HL-60 (cell line): ENCODE results near the gene CHST13.

Experiments used
- DNase-seq, 2 experiments: peaks; one replicate each; pipeline ENCODE4 v3.0.0-alpha.2; 2010 to 2020; ENCODE audit warnings: low read depth in 1 of 2, low spot score in 1 of 2
- H3K27ac ChIP-seq: fragments of 250-450 bp; sonication (Bioruptor Pico); replicated peaks from 2 replicates; pipeline ENCODE4 v1.5.1; 2020; ENCODE audit warnings: mild to moderate bottlenecking, moderate library complexity
- H3K27me3 ChIP-seq: fragments of 250-450 bp; sonication (Bioruptor Pico); 2 replicates; pipeline ENCODE4 v1.5.1; 2021; ENCODE audit warnings: mild to moderate bottlenecking, moderate library complexity; ENCODE audit not compliant: insufficient read depth, poor library complexity, severe bottlenecking
- H3K4me3 ChIP-seq: replicated peaks from 2 replicates; pipeline ENCODE4 v1.5.1; 2011; ENCODE audit warnings: mild to moderate bottlenecking, control low read depth, low read length; ENCODE audit not compliant: insufficient read depth
- CTCF ChIP-seq: IDR thresholded peaks from one replicate; pipeline ENCODE4 v1.5.1; 2011; ENCODE audit warnings: low read length, control low read depth, inconsistent platforms; ENCODE audit not compliant: insufficient read depth
- GABPA ChIP-seq: IDR thresholded peaks from 2 replicates; pipeline ENCODE4 v1.6.1; 2012; ENCODE audit warnings: low read depth
- POLR2AphosphoS5 ChIP-seq: IDR thresholded peaks from 2 replicates; pipeline ENCODE4 v1.6.1; 2012; ENCODE audit warnings: low read depth
- REST ChIP-seq: IDR thresholded peaks from 2 replicates; pipeline ENCODE4 v1.6.1; 2012; ENCODE audit warnings: low read depth; ENCODE audit not compliant: insufficient replicate concordance
- SPI1 ChIP-seq: IDR thresholded peaks from 2 replicates; pipeline ENCODE4 v1.6.1; 2012; ENCODE audit warnings: low read depth, mild to moderate bottlenecking, borderline replicate concordance

The CHST13 gene

GRCh38 chr3:126486360-126486847 is 37.6 kb upstream of the CHST13 start:
- no peak for DNase-seq
- TF ChIP-seq SPI1 (no peak), CTCF (no peak), GABPA (no peak), REST (no peak), POLR2AphosphoS5 (no peak)
- Histone ChIP-seq H3K27me3 (no peaks in the 10 kb centered on the region), H3K27ac (peak overlapping the region; percentile 58; the same call in 1 of the 2 replicates), H3K4me3 (no peak overlapping the region)

DNA sequence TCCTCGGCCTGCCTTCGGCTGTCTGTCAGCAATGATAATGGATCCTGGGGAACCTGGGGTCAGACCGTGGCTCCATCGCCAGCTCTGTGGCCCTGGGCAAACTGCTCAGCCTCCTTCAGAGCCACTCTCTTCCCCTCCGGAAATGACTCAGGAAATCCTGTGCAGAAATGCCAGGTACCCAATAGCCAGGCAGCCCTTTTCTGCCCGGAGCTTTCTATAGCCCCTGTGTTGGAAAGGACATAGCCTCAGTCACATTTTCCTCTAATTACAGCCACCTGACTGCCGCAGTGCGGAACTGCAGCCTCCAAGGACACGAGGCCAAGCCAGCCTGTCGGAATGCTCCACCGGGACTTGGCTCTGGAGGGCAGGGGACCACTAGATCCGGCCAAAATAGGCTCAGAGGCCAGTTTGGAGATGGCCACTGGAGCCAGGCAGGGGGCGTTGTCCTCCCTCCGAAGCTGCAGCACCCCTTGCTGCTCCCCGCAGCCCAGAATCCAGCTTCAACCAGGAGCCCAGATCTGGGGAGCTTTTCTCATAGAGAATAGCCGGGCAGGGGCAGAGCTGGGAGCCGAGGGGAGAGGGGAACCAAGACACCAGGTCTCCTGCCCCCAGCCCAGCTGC is 36.7 kb upstream of the CHST13 start:
- TF ChIP-seq GABPA (no peak), REST (no peak), SPI1 (peak; percentile 45; the same call in 1 of the 2 replicates)
- Histone ChIP-seq H3K27me3 (no peaks in the 10 kb centered on the region), H3K27ac (peak overlapping the region; percentile 58), H3K4me3 (no peak overlapping the region)
- DNase-seq: peak in 1 of 2 experiments; percentile 70

DNA sequence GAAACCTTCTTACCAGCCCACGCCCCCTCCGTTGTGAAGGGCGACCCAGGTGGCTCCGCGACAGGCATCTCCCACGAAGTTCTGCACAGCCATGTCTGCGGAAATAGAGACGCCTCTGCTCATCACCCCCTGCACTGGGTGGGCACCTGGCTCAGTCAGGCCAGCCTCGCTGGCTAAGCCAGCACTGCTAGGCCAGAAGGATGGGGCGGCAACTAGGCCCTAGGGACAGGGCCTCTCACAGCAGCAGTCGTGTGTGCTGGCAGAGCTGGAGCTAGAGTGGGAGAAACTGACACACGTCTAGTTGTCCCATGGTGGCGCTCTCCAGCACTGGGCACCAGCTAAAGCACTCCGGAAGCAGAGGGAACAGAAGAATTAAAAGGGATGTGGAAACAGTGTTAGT is 35.8 kb upstream of the CHST13 start:
- TF ChIP-seq POLR2AphosphoS5: no peak
- no peak for TF ChIP-seq SPI1
- peak; percentile 36 for TF ChIP-seq REST
- TF ChIP-seq GABPA: no peak
- no peaks in the 10 kb centered on the region for H3K27me3 ChIP-seq
- no peak overlapping the region for H3K4me3 ChIP-seq
- no peak overlapping the region for H3K27ac ChIP-seq
- DNase-seq: peak in 1 of 2 experiments; percentile 38

DNA sequence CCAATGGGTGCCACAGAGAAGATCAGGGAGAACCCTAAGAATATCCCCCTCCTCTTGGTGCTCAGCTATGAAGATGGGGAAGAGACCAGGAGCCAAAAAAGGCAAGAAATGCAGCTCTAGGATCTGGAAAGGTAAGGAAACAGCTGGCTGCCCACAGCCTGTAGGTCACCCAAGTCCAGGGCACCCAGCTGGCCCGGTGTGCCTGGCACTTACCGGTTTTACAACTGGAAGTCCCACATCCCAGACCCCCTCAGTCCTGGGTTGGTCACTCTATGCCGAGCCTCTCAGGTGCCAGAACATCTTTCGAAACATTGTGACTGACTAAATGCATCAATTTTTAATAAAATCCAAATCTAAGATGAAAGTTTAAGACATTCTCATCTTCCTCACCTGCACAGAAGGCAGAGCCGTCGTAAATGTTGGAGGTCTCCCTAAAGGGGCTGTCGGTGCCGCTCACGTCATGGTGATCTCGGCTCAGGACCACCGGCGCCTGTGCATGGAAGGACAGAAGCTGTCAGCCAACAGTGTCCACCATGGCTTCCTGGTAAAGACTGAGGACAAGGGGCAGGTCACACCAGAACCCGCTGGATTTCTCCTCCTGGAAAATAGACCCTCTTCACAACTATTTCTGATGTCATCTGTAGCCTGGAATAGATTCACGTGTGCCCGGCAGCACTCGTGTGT is 34.9 kb upstream of the CHST13 start:
- Histone ChIP-seq H3K4me3 (no peak overlapping the region), H3K27ac (no peak overlapping the region), H3K27me3 (no peaks in the 10 kb centered on the region)
- TF ChIP-seq CTCF (no peak), POLR2AphosphoS5 (no peak), GABPA (no peak), REST (no peak)
- DNase-seq: no peak
